Uterus (tissue), 4 donors: ENCODE data around the gene CAMTA1. TPM values are rescaled to one million over a fixed set of nuclear protein-coding genes. Genes with fewer than 3 reads are reported as not detected.

Experiments used
- DNase-seq, 2 donors: peaks; one replicate each; pipeline ENCODE4 v3.0.0-alpha.2; 2019 to 2020
- H3K27ac ChIP-seq, 2 donors: fragments of 200-600 bp; sonication (generic); 1 replicate in 1 of 2; 2 replicates in 1 of 2; pipeline ENCODE4 v1.5.1; 2016 to 2018
- H3K27me3 ChIP-seq, 2 donors: fragments of 200-600 bp; sonication (generic); one replicate each; pipeline ENCODE4 v1.5.1; 2018 to 2019; ENCODE audit warnings: control low read depth in 1 of 2
- H3K36me3 ChIP-seq, 2 donors: fragments of 200-600 bp; sonication (generic); one replicate each; pipeline ENCODE4 v1.5.1; 2019; ENCODE audit warnings: control low read depth in 1 of 2
- H3K4me1 ChIP-seq, 2 donors: fragments of 200-600 bp; sonication (generic); one replicate each; pipeline ENCODE4 v1.5.1; 2018 to 2019; ENCODE audit warnings: control low read depth in 1 of 2
- H3K4me3 ChIP-seq, 2 donors: fragments of 200-600 bp; sonication (generic); 1 replicate in 1 of 2; 2 replicates in 1 of 2; pipeline ENCODE4 v1.5.1; 2018 to 2019; ENCODE audit warnings: mild to moderate bottlenecking in 1 of 2
- H3K9me3 ChIP-seq, 2 donors: fragments of 200-600 bp; sonication (generic); one replicate each; pipeline ENCODE4 v1.5.1; 2019; ENCODE audit warnings: control low read depth in 1 of 2
- POLR2A ChIP-seq, 2 donors: fragments of 450-650 bp; IDR thresholded peaks; one replicate each; pipeline ENCODE4 v1.6.1; 2016; ENCODE audit warnings: antibody characterized with exemption in 2 of 2, mild to moderate bottlenecking in 1 of 2, moderate library complexity in 1 of 2
- intact Hi-C: fragments of 100-400 bp; cut with DNase I; formaldehyde crosslinking; loops from one replicate; pipeline ENCODE4 v1.15.1; 2023; ENCODE audit warnings: low total_unique reads
- total RNA-seq, 4 donors: library from RNA; depleted of rRNA in 3 of 4; stranded (reverse); fragments of >200 nt in 3 of 4; gene quantifications; one replicate each; pipeline versions ENCODE4 v1.1.0 to v1.2.4, GENCODE V29; 2014 to 2023
- TF ChIP-seq, protein P1 (sequence below), 4 experiments: fragments of 200-600 bp in 2 of 4; fragments of 450-650 bp in 2 of 4; sonication (generic) in 2 of 4; IDR thresholded peaks; one replicate each; pipeline ENCODE4 v1.5.1; 2016 to 2019; ENCODE audit warnings: antibody characterized with exemption in 4 of 4, mild to moderate bottlenecking in 2 of 4, moderate library complexity in 1 of 4
- donor health status: DM: yes; HTN: yes; CAD: no.

The CAMTA1 gene
- total RNA-seq, 4 donors from 2014 or later = 29.7 to 427 (median 64.8) TPM

DNA sequence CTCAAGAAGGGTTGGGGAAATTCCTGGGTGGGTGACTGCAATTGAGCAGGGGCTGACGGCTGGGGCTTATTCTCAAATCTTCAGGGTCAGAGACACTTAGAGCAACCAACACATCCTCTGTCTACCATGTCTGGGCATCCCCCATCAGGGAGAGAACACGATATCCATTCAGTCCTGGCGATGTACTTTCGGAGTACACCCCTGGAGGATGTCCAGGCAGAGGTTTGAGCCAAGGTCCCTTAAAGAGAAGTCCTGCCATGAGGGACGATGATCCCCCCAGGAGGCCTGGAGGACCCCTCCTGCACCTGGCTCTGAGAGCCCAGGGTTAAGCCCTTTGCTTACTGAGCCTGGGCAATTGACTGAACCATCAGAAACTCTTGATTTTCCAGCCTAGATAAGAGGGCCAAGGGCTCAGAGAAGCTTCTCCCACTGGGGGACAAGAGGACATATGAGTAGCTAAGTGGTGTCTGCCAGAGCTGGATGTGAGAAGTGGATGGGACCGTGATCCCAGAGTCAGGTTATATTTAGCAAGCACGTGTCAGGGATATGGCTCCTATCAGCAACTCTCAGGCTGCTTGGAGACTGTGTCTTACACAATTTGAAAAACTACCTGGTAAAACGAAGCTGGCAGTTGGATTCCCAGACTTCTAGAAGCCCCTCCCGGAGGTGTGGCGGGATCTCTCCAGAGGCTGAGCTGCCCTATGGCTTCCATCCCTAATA, 732.5 kb downstream of the CAMTA1 start:
- intact Hi-C loops = no loop called here
- Histone ChIP-seq H3K27ac (no peak overlapping the region), H3K4me1 (no peaks in the 10 kb centered on the region)

DNA sequence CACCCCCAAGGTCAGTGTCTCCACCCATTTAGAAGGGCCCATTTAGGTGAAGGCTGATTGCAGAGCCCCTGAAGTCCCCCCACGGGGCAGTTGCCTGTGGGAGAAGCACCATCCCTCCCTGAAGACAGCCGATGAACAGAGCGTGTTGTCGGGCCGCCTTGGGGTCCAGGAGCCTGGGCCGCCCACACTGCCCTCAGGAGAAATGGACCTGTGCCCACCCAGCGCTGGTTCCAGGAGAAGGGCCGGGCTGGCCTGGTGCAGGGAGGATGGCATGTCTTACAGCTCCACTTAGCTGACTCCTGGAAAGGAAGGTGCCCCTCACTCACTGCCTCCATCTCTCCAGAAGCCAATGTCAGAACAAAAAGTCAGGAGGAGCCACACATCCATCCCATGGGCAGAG, 733.2 kb downstream of the CAMTA1 start:
- Histone ChIP-seq H3K27me3 (no peaks in the 10 kb centered on the region), H3K36me3 (no peaks in the 10 kb centered on the region), H3K4me3 (no peak overlapping the region), H3K27ac (no peak overlapping the region), H3K4me1 (no peaks in the 10 kb centered on the region), H3K9me3 (no peaks in the 10 kb centered on the region)
- TF ChIP-seq POLR2A (IDR thresholded peaks at IDR 0.05) = no peak
- TF ChIP-seq, protein P1, sequence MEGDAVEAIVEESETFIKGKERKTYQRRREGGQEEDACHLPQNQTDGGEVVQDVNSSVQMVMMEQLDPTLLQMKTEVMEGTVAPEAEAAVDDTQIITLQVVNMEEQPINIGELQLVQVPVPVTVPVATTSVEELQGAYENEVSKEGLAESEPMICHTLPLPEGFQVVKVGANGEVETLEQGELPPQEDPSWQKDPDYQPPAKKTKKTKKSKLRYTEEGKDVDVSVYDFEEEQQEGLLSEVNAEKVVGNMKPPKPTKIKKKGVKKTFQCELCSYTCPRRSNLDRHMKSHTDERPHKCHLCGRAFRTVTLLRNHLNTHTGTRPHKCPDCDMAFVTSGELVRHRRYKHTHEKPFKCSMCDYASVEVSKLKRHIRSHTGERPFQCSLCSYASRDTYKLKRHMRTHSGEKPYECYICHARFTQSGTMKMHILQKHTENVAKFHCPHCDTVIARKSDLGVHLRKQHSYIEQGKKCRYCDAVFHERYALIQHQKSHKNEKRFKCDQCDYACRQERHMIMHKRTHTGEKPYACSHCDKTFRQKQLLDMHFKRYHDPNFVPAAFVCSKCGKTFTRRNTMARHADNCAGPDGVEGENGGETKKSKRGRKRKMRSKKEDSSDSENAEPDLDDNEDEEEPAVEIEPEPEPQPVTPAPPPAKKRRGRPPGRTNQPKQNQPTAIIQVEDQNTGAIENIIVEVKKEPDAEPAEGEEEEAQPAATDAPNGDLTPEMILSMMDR (IDR thresholded peaks at IDR 0.05) = no peak
- no peak for DNase-seq
- intact Hi-C loops = no loop called here

More for the DNA sequence above, 732.5 kb downstream of the CAMTA1 start:
- DNase-seq = no peak
- H3K36me3 ChIP-seq = no peaks in the 10 kb centered on the region
- H3K4me3 ChIP-seq = no peak overlapping the region
- TF ChIP-seq, protein P1 (IDR thresholded peaks at IDR 0.05) = no peak
- TF ChIP-seq POLR2A (IDR thresholded peaks at IDR 0.05) = no peak
- no peaks in the 10 kb centered on the region for H3K27me3 ChIP-seq
- no peaks in the 10 kb centered on the region for H3K9me3 ChIP-seq

DNA sequence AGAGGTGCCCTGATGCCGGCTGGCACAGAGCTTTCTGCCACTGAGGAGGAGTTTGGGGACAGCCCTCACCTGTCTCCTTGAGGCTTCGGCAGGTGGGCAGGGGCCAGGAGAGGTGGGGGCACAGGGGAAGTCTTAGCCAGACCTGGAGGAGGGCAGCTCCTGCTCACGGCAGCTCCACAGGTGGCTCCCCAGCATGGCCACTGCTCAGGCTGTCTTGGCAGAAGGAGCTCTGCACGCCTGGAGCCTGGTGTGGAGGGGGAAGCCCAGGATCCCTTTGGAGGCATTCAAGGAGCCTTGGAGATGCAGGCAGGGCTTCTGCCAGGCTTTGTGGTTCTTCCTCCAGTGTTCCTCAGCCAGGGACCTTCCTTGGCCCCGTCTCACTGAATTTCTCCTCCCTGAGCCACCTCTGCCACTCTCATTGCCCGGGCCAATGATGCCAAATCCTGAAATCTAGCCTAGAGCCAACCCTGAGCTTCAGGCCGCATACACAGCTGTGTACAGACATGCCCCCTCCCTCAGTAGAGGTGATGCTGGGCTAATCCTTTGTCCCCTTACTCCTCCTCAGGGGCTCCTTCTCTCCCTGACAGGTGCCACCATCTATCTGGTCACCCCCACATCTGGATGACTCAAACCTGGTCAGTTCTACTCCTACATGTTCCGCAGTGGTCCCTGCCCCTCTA, 734.1 kb downstream of the CAMTA1 start:
- H3K4me3 ChIP-seq = no peak overlapping the region
- no peaks in the 10 kb centered on the region for H3K27me3 ChIP-seq
- intact Hi-C loops = no loop called here
- no peaks in the 10 kb centered on the region for H3K36me3 ChIP-seq
- no peaks in the 10 kb centered on the region for H3K9me3 ChIP-seq
- H3K4me1 ChIP-seq = no peaks in the 10 kb centered on the region
- TF ChIP-seq, protein P1 (IDR thresholded peaks at IDR 0.05) = no peak
- no peak for TF ChIP-seq POLR2A (IDR thresholded peaks at IDR 0.05)
- no peak overlapping the region for H3K27ac ChIP-seq
- DNase-seq = no peak

DNA sequence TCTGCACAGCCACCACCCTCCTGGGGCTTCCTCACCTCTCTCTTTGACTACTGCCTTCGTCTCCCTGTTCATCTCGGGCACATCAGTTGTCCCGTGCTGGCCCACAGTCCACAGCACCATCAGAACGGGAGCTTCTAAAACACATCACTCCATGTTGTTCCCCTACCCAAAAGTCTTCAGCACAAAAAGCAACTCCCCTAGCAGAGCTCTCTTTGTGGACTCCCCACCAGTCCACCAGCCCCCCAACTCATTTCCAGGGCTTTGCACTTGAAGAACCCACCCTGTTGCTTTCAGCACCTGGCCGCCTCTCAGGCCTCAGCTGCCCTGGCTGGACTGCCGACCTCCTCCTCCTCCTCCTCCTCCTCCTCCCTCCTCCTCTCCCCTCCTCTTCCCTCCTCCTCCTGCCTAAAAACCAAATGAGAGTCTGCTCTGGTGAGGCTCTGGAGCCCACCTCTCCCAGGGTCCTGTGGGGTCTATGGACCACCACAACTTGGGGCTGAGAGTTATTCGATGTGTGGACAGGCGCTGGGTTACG, 734.7 kb downstream of the CAMTA1 start:
- Histone ChIP-seq H3K27ac (no peak overlapping the region), H3K36me3 (no peaks in the 10 kb centered on the region), H3K4me1 (no peaks in the 10 kb centered on the region), H3K4me3 (no peak overlapping the region), H3K27me3 (no peaks in the 10 kb centered on the region), H3K9me3 (no peaks in the 10 kb centered on the region)
- TF ChIP-seq POLR2A (IDR thresholded peaks at IDR 0.05) = no peak
- TF ChIP-seq, protein P1 (IDR thresholded peaks at IDR 0.05) = no peak
- intact Hi-C loops = no loop called here
- no peak for DNase-seq

DNA sequence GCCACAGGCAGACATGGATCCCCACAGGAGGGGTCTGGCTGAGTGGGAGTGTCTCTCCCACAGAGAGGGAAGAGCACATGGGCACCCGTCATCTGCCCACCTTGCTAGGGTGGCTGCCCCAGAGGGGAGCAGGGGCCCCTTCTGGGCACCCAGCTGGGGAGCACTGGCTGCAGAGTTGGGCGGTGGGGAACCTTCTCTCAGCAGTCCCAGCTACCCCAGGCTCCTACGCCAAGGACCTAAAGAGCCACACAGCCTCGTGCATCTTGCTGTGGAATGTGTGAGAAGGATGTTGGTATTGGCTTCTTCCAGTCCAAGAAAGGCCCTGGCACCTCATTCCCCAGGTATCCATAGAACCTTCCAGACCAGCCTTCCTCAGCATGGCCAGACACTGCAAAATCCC, 735.2 kb downstream of the CAMTA1 start:
- Histone ChIP-seq H3K9me3 (no peaks in the 10 kb centered on the region), H3K27ac (no peak overlapping the region), H3K4me3 (no peak overlapping the region), H3K36me3 (no peaks in the 10 kb centered on the region), H3K4me1 (no peaks in the 10 kb centered on the region), H3K27me3 (no peaks in the 10 kb centered on the region)
- no peak for DNase-seq
- intact Hi-C loops = no loop called here
- TF ChIP-seq, protein P1 (IDR thresholded peaks at IDR 0.05) = no peak
- TF ChIP-seq POLR2A (IDR thresholded peaks at IDR 0.05) = no peak
